Glomerular visceral epithelial cell (primary cell): ENCODE measurements around the gene C16orf89.
"Not testable (repeated sequence)": the region's sequence is repeated elsewhere in the genome, so short reads cannot be mapped to it uniquely, and the experiment has no call there.

Experiments used
- DNase-seq: peaks from one replicate; pipeline ENCODE4 v3.0.0-alpha.2; 2016; ENCODE audit errors: extremely low spot score

C16orf89 gene

GRCh38 chr16:5084802-5085201, 19.0 kb upstream of the C16orf89 start:
- peak; percentile 44 for DNase-seq

GRCh38 chr16:5084099-5084731, 18.5 kb upstream of the C16orf89 start:
- DNase-seq: not testable (repeated sequence)

GRCh38 chr16:5083646-5084045, 17.9 kb upstream of the C16orf89 start:
- DNase-seq: not testable (repeated sequence)

DNA sequence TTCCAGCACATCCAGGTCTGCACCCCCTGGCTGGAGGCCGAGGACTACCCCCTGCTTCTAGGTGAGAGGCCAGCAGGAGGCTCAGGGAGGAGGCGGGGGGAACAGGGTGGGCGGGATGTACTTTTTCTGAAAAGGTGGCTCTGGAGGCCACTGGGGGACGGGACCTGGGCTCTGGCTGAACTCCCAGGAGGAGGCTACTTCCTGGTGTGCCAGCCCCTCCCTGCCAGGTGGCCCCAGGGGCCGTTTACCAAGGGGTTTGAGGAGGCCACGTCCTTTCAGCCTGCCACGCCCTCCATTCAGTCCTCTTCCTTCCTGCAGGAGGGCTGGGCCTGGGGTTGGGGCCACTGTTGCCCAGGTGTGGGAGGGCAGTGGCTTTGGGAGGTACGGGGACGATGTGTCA, 15.2 kb upstream of the C16orf89 start:
- DNase-seq: not testable (repeated sequence)

DNA sequence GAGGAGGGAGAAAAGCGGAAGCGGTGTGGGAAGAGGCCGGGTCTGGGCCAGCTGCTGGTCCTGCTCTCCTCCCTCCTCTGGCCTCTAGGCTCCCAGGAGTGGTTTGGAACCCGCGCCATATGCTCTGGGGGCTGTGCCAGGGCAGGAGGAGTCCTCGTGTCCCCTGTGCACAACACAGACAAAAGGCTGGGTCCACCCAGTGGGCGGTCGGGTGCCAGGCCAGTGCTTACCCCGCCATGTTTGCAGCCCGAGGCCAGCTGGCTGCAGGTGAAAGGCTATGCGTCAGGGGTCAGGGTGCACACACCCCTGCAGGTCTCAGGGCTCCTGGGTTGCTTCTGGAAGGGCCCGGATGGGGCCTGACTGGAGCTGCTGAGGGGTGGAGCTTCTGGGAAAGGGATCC, 14.7 kb upstream of the C16orf89 start:
- DNase-seq: not testable (repeated sequence)

GRCh38 chr16:5078626-5079025, 12.9 kb upstream of the C16orf89 start:
- DNase-seq: no peak

GRCh38 chr16:5077304-5077703, 11.5 kb upstream of the C16orf89 start:
- DNase-seq: no peak

GRCh38 chr16:5075637-5076036, 9.9 kb upstream of the C16orf89 start:
- no peak for DNase-seq

- DNase-seq: not testable (repeated sequence)
These were observed 8.0 kb upstream of the C16orf89 start for GRCh38 chr16:5073771-5074170.

GRCh38 chr16:5073279-5073629, 7.5 kb upstream of the C16orf89 start:
- DNase-seq: no peak

DNA sequence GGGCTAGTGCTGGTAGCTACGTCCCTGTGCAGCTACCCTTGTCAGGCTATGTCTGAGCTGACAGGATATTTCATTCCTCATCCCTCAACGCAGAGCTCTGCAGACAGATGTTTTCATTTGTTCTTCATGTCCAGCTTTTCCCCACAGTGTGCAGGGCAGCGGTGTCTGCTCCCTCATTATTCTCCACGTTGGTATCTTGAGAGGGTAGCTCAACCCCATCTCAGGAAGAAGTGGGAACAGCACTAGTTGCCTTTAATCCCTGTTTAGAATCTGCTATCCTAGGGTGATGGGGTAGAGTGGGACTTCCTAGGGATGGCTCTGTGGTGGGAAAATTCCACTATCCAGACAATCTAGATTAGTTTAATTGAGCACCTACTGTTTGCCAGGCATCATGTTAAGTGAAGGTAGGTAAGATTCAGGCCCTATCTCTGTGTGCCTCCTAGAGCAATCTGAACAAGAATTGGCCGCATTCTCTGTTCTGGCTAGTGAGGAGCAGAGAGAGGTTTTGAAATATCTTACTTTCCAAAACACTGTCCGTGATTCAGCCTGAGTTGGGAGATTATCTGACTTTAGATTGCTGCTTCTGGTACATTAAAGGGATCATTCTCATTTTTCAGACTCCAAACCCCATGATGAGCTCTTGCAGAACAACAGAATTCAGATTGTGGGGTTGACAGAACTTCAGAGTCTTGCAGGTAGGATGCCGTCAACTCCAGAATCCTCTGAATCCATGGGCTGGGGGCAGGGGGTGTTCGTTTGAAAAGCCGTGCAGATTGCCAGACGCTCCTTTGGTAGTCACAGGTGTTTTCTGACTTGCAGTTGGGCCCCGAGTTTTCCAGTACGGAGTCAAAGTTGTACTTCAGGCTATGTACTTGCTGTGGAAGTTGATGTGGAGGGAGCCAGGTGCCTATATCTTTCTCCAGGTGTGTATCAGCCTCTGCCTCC, 6.8 kb upstream of the C16orf89 start:
- no peak for DNase-seq

GRCh38 chr16:5071681-5072333, 6.1 kb upstream of the C16orf89 start, which contains the start of gene ALG1:
ALG1 (plus strand) TSS chr16:5071843; CDS start chr16:5071850, 7 bp downstream.
- DNase-seq: peak; percentile 81

GRCh38 chr16:5071341-5071680, 5.6 kb upstream of the C16orf89 start:
- DNase-seq: no peak

DNA sequence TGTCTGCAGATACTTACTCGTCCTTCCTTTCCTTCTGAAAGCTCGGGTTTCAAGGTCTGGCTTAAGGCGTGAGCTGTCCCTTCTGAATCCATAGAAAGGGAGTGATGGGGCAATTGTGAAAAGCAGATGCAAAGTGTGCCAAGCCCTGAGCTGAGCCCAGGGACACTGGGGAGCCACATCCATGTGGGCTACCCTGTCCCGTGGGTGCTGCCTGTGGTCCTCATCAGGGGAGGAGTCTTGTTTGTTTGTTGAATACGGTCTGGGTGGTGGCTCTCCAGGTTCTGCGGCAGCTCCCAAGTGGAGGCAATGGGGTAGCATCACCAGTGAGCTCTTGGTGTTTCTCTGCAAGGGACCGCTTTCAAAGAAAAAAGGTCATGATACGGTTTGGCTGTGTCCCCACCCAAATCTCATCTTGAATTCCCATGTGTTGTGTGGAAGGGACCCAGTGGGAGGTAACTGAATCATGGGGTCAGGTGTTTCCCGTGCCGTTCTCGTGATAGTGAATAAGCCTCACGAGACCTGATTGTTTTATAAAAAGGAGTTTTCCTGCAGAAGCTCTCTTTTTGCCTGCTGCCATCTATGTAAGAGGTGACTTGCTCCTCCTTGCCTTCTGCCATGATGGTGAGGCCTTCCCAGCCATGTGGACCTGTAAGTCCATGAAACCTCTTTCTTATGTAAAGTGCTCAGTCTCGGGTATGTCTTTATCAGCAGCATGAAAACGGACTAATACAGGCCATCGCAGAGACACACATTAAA, 4.9 kb upstream of the C16orf89 start:
- no peak for DNase-seq

DNA sequence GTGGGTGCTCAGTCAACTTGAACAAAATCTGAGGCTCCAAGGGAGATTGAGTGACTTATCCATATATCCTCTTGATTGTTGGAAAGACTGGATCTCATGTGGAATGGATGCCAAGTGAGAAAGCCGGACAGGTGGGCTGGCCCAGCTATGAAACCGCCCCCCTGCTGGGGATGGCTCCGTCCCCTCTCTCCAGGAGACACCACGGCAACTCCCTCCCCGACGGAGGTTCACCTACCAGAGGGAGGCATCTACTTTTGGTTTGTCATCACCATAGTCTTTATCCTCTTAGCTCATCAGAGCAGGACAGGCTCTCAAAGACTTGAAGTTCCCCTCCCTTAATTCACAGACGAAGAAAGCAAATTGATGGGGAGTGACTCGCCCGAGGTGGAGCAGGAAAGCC, 4.1 kb upstream of the C16orf89 start:
- DNase-seq: no peak

GRCh38 chr16:5069048-5069447, 3.3 kb upstream of the C16orf89 start:
- DNase-seq: no peak

DNA sequence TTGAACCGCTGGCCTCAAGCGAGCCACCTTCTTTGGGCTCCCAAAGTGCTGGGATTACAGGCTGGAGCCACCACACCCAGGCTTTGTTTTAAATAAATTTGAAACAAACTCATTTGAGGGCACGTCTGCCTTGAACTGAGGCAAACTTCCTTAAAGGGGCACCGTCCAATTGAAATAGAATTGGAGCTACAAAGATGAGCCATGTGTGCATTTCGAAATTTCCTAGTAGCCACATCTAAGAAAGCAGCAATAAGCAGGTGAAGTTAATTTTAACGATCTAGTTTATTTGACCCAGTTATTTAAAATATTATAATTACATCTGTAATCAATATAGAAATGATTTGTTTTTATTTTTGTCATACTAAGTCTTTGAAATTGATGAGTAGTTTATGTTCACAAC, 755 bp upstream of the C16orf89 start:
- no peak for DNase-seq

DNA sequence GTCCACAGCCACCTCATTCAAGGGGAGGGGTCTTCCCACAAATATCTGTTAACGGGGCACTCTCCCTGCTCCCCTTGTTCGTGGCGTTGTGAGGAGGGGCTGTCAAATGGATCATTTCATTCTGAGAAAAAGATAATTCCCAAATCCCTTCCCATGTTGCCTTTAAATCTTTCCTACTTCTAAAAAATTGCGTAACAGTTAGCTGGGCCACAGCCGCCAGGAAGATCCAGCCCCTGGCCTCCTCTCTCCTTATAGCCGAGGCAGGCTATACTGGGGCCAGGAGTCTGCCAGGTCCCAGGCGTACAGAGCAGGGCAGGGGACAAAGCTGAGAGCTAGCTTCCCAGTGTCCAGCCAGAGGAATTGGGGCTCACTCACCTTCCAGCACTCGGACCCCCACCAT, 430 bp downstream of the C16orf89 start:
- no peak for DNase-seq

DNA sequence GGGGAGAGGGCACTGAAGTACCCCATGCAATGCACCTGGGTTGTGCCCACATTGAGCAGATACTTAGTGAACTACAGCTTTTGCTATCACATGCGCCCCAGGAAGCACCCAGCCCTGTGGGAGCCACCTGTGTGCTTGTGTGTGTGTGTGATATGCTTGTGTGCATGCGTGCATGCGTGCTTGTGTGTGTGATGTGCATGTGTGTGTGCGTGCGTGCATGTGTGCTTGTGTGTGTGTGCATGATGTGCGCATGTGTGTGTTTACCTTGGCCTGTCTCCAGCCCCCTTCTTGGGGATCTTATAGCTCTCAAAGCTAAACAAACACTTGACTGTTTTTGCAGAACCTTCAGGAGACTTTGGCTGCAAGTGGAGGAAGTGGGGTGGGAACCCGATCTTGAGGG, 841 bp downstream of the C16orf89 start:
- no peak for DNase-seq

GRCh38 chr16:5062790-5063765, 2.7 kb downstream of the C16orf89 start:
- no peak for DNase-seq

DNA sequence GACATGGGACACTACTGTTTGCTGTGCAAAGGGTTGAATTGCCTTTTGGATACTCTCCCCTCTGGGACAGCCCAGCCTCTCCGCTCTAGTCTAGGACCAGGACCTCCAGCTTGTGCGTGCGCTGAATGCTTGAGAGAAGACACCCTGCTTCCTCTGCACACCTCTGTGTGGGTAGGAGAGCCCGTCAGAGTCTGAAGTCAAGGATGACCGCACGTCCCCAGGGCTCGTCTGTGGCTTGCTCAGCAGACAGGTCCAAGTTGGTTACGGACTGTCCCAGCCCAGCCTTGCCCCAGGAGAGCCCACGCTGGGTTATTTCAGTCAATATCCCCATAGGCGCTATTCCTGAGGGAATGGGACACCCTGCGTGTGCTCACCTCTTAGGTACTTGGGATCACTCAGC, 3.7 kb downstream of the C16orf89 start:
- DNase-seq: no peak
